NCI-H128 (cell line): ENCODE measurements around the gene HPS3.
"Not testable (repeated sequence)": the region's sequence is repeated elsewhere in the genome, so short reads cannot be mapped to it uniquely, and the experiment has no call there.

Source experiments
- DNase-seq: peaks from one replicate; lab custom pipeline; 2025; ENCODE audit not compliant: unreplicated experiment; lab: John Stamatoyannopoulos, UW

HPS3 gene

DNA sequence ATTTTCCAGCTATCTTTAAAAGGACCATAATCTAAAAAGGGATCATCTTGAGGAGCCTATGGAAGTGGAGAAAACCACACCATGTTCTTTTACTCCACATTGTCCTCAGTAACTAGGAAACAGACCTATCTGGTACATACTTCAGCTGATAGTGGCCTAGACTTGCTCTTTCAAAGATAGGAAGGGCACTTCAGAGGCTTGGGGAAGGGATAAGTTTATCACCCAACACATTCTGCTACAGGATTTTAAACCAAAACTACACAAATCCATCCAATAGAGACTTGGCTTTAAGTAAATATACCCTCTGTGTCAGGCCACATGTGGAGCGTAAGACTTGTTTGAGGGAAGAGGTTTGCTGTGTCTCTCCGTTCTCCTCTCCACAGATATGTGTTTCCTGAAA is 56.8 kb downstream of the HPS3 start:
- no peak for DNase-seq

DNA sequence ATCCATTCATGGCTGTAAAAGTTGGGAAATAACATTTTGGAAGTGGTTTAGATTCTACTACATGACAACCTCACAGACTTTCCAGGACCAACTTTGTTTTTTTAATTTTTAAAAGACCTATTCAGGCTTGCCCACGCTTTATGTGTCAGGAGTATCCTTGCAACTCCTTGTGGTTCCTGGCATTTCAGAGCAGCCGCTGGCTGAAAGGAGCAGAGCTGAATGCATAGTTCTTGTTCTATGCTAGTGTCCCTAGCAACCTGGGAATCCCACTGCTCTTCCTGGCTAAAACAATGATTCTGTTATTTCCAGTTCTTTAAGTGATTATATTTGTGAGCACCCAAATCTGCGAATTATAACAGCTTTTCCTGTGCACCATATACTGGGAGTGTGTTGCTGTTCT is 57.3 kb downstream of the HPS3 start:
- no peak for DNase-seq

DNA sequence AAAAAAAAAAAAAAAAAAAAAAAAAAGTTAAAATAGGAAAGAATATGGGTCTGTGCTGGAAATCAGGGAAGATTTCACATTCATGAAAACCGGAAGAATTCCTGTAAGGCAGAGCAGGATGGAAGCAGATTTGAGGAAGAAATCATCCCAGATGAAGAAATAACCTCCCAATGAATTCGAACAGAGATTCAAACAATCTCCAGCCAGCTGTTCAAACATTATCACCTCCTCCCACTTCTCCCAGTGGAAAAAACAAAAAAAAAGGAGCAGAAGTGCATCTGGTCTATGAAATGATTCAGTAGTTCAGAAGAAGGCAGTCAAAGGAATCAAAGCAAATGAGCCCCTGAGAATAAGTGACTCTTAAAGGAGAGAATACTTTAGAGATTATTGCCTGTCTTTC is 59.1 kb downstream of the HPS3 start:
- no peak for DNase-seq

DNA sequence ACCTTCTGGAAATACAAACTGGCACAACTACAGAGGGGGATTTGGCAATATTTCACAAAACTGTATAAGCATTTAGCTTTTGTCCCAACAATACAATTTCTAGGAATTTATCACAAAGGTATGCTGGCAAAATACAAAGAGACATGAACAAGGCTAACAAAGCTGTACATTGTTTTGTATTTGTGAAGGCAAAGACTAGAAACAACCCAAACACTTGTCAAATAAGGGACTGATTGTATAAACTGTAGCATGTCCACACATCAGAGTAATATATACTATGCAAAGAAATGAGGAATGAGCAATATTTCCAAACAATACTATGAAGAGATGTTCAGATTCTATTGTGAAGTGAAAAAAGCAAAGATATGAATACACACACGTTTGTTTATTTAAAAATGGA is 65.8 kb downstream of the HPS3 start:
- DNase-seq: no peak

DNA sequence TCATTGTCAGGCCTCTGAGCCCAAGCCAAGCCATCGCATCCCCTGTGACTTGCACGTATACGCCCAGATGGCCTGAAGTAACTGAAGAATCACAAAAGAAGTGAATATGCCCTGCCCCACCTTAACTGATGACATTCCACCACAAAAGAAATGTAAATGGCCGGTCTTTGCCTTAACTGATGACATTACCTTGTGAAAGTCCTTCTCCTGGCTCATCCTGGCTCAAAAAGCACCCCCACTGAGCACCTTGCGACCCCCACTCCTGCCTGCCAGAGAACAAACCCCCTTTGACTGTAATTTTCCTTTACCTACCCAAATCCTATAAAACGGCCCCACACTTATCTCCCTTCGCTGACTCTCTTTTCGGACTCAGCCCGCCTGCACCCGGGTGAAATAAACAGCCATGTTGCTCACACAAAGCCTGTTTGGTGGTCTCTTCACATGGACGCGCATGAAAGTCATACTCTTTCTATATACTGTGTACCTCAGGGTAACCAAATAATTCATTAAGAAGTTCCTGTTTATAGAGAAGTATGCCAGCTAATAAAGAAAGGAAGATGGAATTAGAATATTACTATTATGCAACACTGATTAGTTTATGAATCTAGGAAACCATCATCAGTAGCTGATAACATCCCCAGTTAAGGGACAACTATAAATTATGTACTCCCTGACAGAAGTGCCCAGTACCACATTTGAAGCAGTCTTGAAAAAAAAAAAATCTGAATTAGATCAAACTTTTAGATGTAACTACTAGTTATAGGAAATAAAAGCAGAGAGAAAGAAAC is 67.6 kb downstream of the HPS3 start:
- DNase-seq: not testable (repeated sequence)

DNA sequence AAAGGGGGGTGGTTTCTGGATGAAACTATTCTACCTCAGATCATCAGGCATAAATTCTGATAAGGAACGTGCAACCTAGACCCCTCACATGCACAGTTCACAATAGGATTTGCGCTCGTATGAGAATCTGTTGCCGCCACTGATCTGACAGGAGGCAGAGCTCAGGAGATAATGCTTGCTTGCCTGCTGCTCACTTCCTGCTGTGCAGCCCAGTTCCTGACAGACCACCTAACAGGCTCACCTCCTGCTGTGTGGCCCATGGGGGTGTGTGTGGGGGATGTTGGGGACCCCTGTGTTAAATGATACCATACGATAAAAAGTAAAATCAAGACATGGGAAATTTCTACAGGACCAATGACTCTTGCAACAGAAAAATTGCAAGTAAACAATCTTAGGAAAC is 68.2 kb downstream of the HPS3 start:
- no peak for DNase-seq

DNA sequence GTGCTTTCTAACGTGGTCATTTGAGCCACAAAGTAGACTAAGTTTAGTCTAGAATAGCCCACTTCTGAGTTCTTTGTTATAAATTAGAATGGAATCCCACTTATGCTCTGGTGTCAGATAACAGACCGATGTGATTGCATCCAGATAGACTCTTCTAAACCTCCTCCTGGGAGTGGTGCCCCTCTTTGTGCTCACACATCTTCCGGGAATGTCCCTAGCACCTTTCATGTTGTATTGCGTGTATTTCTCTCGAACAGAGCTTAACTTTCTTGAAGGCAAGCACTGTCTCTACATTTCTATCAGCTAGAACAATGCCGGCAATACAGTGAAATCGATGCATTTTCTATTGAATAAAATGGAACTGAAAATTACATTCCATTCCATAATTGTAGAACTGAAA is 69.2 kb downstream of the HPS3 start:
- no peak for DNase-seq

DNA sequence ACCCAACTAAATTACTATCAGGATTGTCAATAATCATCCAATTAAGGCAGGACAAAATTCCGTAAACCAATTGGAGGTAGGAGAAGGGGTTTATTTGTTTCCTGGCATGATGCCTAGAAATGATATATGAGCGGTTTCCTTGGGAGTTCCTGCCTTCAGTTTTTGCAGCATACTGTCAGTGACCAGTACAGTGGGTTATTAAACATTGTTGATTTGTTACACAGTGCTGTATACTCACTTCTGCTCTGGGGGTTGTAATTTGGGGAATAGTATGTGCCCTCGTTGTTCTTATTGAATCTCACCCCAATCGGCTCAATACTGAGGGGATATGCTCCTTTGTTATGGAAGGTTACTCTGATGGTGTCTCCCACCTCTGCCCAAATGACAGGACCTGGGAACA is 70.0 kb downstream of the HPS3 start:
- DNase-seq: no peak

DNA sequence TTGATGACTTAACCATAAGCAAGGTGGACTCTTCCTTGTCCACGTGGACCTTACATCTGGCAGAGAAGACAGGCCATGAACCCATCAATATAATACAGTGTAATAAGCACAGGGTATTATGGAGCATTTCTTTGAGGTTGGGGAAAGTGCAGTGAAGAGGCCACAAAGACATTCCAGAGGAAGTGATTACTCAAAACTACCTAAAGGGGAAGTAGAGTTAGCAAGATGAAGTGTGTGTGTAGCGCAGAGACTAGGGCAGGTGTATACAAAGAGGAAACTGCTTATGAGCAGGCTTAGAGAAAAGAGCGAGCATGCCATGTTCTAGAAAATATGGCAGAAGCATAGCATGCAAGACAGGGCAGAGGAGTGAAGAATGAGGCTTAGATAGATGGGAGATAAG is 74.3 kb downstream of the HPS3 start:
- DNase-seq: no peak

DNA sequence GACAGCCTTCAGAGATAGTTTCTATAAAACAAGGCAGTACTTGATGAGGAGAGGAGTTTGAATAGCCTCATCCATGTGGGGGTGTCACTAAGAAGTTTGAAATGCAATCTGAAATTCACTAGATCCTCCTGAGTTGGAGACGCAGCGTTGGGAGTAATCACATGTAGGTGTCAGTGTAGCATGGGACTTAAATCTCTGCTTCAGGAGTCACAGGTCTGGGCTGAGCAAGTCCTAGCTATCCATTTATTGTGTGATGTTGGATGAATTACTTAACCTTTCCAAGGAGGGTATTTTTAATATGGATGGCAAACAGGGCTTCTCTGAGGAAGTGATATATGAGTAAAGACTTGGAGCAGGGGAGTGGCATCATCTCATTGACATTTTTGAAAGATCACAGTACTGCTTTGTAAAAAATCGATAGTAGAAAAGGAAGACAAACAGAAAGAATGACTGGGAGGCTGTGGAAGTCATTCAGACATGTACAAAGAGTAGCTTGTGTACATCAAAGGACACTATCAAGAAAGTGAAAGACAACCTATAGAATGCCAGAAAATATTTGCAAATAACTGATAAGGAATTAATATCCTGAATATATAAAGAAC is 75.1 kb downstream of the HPS3 start:
- DNase-seq: no peak

DNA sequence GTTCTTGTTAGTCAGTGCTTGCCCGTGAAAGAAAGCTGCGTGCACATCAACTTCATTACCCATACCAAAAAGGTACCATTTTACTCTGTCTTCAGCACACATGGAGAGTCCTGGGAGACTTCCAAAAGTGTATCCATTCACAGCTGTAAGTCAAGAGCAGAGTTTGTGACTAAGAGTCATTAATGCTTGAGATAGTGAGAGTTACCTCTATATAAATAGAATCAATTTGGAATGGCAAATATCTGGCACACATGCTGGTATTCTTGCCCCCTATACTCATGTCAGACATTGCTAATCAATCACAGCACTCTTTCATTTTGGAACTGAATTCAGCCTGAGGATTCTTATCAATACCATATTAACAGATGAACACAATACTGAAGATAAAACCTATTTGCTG is 78.0 kb downstream of the HPS3 start:
- DNase-seq: no peak

DNA sequence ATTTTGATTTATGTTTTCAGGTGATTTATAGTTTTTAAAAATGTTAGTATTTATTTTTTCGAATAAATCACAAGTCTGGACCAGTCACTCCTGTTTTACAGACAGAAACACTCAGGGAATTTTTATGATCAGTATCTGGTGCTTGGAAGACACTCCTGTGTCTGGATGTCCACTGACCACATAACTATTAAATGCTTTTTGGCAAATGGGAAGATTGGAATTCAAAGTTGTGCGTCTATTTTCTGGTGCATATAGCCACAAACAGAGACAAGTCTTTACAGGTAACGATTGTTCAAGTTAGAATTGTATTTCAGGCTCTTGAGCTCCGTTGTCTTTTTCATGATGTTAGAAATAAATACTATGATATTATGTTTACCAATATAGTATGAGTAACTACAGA is 80.0 kb downstream of the HPS3 start:
- no peak for DNase-seq

DNA sequence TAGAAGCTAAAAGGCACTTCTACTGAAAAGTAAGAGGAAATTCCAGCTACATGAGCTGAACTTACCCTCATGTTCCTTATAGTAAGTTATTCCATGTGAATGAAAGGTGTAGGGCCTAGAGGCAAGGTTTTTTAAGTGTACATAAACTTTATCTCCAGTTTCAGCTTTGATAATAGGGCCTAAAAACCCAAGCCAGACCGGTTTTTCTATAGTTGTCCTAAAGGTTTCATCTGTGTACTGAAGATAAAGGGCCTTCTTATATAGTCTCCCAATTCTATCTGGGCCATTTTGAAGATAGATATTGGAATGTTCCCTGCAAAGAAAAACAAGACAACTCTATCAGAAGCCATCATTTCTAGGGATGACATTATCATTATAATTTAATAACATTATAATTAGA is 82.9 kb downstream of the HPS3 start:
- DNase-seq: no peak

DNA sequence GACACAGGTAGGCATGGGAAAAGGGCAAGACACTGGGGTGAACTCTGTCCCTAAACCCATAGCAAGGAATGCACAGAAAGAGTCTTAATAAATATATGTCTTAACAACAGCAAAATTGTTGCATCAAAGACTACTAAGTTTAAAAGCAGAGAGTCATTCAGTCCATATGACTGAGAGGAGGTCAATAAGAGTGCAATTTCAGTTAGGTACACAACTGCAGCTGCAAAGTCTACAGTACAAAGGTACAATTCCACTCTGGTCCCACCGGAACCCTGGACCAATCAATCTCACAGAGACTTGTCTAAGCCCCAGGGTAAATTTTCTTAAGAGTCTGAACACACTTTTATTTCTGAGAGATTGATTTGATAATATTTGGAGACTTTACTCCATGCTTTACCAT is 85.3 kb downstream of the HPS3 start:
- DNase-seq: no peak

DNA sequence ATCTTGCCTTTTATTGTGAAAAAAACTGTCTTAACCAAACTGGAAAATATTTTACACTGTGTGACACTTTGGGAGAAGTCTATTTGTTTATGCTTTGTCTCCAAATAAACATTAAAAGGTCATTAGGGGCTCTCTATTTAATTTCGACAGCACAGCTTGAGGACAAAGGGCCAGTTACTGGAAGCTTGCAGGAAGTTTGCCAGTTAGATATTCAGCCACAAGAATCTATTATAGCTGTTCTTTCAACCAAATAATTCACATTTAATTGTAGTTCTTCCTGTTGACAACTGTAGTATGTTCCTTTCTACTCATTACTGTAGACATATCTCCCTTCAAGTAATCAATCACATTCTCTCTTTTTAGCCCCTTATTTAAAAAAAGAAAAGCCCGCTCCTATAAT is 86.1 kb downstream of the HPS3 start:
- DNase-seq: no peak

DNA sequence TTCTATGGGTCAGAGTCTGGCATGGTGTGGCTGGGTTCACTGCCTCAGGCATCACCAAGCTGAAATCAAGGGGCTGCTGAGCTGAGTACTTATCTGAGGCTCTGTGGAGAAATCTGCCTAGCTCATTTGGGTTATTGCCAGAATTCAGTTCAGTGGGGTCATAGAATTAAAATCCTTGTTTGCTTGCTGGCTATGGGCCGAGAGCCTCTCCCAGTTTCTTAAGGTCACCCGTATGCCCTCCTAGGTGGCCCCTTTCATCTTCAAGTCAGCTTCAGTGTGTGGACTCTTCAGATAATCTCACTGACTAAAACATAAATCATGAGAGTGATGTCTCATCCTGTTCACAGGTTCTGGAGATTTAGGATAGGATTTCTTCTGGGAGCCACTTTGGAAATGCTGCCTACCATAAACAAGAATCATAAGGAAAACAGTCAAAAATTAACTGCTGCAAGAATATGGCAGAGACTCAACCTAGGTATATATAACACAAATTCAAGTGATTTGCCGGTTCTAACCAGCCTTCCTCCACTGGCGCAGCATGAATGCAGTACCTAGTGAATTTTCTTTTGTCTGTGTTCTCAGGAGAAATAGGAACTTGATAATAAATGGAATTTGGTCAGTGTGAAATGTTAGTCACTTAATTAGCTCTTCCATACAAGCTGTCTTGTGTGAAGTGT is 86.9 kb downstream of the HPS3 start:
- DNase-seq: no peak

DNA sequence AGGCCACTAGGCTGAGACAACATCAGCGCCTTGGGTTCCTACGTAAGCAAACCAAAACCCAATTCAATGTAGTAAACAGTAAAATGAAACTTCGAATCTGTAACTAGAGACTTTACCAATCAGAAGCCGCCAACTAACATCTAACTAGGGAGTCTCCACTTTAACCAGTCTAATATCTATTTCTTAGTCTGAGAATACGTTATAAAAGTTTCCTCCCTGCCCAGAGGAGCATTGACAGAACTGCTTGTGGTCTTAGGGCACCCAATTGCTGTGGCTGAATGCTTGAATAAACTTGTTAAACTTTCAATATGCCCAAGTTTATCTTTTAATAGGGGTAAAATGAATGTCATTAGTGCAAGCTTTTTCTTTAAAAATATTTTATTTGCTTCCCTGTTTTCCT is 87.9 kb downstream of the HPS3 start:
- DNase-seq: no peak

DNA sequence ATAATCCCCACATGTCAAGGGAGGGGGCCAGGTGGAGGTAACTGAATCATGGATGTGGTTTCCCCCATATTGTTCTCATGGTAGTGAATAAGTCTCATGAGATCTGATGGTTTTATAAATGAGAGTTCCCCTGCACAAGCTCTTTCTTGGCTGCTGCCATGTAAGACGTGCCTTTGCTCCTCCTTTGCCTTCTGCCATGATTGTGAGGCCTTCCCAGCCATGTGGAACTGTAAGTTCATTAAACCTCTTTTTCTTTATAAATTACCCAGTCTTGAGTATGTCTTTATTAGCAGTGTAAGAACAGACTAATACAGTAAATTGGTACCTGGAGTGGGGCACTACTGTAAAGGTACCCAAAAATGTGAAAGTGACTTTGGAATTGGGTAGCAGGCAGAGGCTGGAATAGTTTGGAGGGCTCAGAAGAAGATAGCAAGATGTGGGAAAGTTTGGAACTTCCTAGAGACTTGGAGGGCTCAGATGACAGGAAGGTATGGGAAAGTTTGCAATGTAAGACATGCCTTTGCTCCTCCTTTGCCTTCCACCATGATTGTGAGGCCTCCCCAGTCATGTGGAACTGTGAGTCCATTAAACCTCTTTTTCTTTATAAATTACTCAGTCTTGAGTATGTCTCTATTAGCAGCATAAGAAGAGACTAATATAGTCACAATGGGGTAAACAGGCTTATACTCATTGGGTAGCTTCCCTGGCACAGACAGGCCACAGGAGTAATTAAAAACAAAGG is 90.1 kb downstream of the HPS3 start:
- not testable (repeated sequence) for DNase-seq

DNA sequence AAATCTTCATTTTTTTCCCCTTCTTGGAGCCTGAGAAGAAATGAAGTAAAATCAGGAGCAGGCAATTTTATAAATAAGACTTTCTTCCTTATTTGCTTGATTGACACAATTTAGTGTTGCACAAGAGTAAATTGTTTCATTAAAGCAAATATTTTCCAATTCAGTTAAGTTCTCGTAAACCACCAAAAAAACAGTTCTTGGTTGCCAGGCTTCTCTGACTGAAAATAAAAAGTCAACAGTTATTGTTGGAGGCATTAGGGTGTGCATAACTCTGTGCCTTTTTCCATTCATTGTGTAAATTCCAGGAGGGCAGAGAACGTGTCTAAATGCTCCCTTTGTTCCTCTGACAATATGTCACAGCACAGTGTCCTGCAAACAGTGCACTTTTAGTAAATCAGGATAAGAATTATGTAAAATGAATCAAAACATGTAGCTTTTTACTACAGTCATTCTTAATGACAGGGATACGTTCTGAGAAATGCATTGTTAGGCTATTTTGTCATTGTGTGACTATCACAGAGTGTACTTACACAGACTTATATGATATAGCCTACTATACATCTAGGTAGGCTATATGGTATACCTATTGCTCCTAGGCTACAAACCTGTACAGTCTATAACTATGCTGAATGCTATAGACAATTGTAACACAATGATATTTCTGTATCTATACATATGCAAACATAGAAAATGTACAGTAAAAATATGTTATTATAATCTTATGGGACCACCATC is 92.5 kb downstream of the HPS3 start, which contains the start of gene CP:
CP (minus strand) TSS at position 47 of the 735 bp plus-strand sequence; CDS start at position 10, 37 bp downstream.
- no peak for DNase-seq
